ENCODE data around the gene SLC66A1. TPM values are rescaled to one million over a fixed set of nuclear protein-coding genes. Genes with fewer than 3 reads are reported as not detected.
A peak's percentile ranks its signal among the peaks of the same experiment; 100 is the strongest.

Gene SLC66A1
- total RNA-seq, 1 experiment from 2014 or later = 27.7 TPM

DNA sequence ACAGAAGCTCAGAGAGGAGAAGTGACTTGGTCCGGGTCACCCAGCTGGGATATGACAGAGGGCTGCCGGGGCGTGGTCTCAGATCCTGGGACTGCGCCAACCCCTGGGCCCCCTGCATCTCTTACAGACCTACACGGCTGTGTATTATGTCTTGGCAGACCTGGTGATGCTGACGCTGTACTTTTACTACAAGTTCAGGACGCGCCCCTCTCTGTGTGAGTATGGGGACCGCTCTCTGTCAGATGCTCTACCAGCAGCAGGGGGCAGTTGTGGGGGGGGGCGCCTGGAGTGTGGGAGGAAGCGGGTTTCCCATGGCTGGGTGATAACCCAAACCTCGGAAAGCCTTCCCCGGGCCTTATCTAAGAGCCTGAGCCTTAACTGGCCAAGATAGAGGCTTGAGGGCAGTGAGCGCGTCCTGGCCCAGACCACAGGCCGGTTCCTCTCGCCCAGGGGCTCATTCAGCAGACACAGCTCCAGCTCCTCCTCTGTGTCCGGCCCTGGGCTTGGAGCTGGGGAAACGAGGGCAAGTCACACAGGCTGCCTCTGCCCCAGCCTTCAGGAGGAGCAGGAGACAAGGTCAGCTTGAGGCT lies 13.3 kb downstream of the SLC66A1 start:
- Histone ChIP-seq H3K4me2 (ENCODE audit: low read length) (no peak overlapping the region), H3K9me3 (ENCODE audit: low read length) (no peaks in the 10 kb centered on the region), H3K9me2 (replicated peaks; ENCODE audit: low read length) (no peaks in the 10 kb centered on the region), H3K27ac (ENCODE audit: low read length) (no peak overlapping the region), H3K4me3 (ENCODE audit: low read length) (no peak overlapping the region), H3K79me2 (ENCODE audit: low read length) (no peaks in the 10 kb centered on the region), H4K20me1 (ENCODE audit: low read length) (no peaks in the 10 kb centered on the region), H3K4me1 (ENCODE audit: insufficient read depth, low read length) (no peaks in the 10 kb centered on the region), H3F3A (ENCODE audit: low read length, unreplicated experiment) (no peaks in the 10 kb centered on the region), H3K36me3 (ENCODE audit: low read depth, low read length) (no peaks in the 10 kb centered on the region), H2AFZ (ENCODE audit: low read length) (no peak overlapping the region), H3K9ac (ENCODE audit: low read length) (no peak overlapping the region), H3K27me3 (ENCODE audit: low read length) (no peaks in the 10 kb centered on the region)
- ATAC-seq (no peak), DNase-seq (no peak)
- intact Hi-C loops (cut with micrococcal nuclease) = no loop called here
- CTCF ChIA-PET = no interaction called here
- no TSS peak for BruUV-seq (replicated peaks)
- TF ChIP-seq CTCF (conservative IDR thresholded peaks at IDR 0.05; ENCODE audit: low read depth, low read length) (no peak), EZH2 (IDR thresholded peaks at IDR 0.05; ENCODE audit: low read length, unreplicated experiment) (no peak), EZH2phosphoT487 (IDR thresholded peaks at IDR 0.05; ENCODE audit: borderline replicate concordance, low read length) (no peak)
- POLR2A ChIA-PET (ENCODE audit: unreplicated experiment) = no interaction called here

DNA sequence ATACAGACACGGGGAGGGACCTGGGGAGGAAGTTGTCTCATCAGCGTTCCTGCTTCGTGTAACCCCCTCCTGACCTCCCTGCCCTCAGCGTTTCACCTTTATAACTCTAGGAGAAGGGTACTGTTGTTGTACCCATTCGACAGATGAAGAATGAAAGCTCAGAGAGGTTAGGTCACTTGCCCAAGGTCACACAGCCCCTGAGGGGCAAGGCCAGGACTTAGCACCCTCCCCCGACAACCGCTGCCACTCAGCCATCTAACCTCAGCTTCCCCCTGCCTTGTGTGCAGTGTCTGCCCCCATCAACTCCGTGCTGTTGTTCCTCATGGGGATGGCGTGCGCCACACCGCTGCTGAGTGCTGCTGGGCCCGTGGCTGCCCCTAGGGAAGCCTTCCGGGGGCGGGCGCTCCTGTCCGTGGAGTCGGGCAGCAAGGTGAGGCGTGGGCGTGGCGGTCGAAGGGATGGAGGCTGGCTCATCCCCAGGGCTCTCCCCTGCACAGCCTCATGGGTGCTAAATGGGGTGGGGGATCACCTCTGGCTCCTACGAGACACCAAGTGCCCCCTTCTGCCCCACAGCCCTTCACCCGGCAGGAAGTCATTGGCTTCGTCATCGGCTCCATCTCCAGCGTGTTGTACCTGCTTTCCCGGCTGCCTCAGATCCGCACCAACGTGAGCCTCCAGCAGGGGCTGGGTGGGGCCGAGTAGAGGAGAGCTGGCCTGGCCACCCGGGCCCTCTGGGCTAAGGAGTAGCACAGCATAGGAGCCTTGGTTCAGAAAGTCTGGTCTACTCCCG lies 14.0 kb downstream of the SLC66A1 start:
- no peak overlapping the region for H3K4me2 ChIP-seq (ENCODE audit: low read length)
- no peak overlapping the region for H2AFZ ChIP-seq (ENCODE audit: low read length)
- intact Hi-C loops (cut with micrococcal nuclease) = no loop called here
- H4K20me1 ChIP-seq (ENCODE audit: low read length) = no peaks in the 10 kb centered on the region
- POLR2A ChIA-PET (ENCODE audit: unreplicated experiment) = no interaction called here
- H3K4me3 ChIP-seq (ENCODE audit: low read length) = no peak overlapping the region
- CTCF ChIA-PET = no interaction called here
- H3K9me2 ChIP-seq (replicated peaks; ENCODE audit: low read length) = no peaks in the 10 kb centered on the region
- ATAC-seq (0 out of 2 replicates have a peak, but pooled peaks have one; percentile 16), DNase-seq (no peak)
- H3K9me3 ChIP-seq (ENCODE audit: low read length) = no peaks in the 10 kb centered on the region
- no peaks in the 10 kb centered on the region for H3K36me3 ChIP-seq (ENCODE audit: low read depth, low read length)
- H3F3A ChIP-seq (ENCODE audit: low read length, unreplicated experiment) = no peaks in the 10 kb centered on the region
- no peak overlapping the region for H3K27ac ChIP-seq (ENCODE audit: low read length)
- no TSS peak for BruUV-seq (replicated peaks)
- no peaks in the 10 kb centered on the region for H3K27me3 ChIP-seq (ENCODE audit: low read length)
- H3K9ac ChIP-seq (ENCODE audit: low read length) = no peak overlapping the region
- no peaks in the 10 kb centered on the region for H3K79me2 ChIP-seq (ENCODE audit: low read length)
- no peaks in the 10 kb centered on the region for H3K4me1 ChIP-seq (ENCODE audit: insufficient read depth, low read length)
- no peak for TF ChIP-seq EZH2phosphoT487 (IDR thresholded peaks at IDR 0.05; ENCODE audit: borderline replicate concordance, low read length)
- no peak for TF ChIP-seq CTCF (conservative IDR thresholded peaks at IDR 0.05; ENCODE audit: low read depth, low read length)
- no peak for TF ChIP-seq EZH2 (IDR thresholded peaks at IDR 0.05; ENCODE audit: low read length, unreplicated experiment)

DNA sequence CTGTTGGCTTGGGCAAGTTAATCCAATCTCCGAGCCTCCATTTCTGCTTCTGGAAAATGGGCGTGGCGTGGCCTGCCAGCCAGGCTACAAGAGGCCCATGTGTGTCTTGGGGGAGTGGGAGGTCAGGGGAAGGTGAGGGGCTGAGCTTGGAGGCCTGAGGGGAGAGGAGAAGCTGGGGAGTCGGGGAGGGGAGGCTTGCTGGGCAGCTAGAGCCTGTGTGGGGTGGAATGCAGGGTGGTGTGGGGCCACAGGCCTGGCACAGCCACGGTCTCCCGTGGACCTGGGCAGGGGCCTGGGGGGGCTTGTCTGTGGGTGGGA lies 14.6 kb downstream of the SLC66A1 start:
- no peak overlapping the region for H3K4me3 ChIP-seq (ENCODE audit: low read length)
- H3K9me3 ChIP-seq (ENCODE audit: low read length) = no peaks in the 10 kb centered on the region
- H2AFZ ChIP-seq (ENCODE audit: low read length) = no peak overlapping the region
- H3K9ac ChIP-seq (ENCODE audit: low read length) = no peak overlapping the region
- DNase-seq (no peak), ATAC-seq (no peak)
- POLR2A ChIA-PET (ENCODE audit: unreplicated experiment) = no interaction called here
- H3F3A ChIP-seq (ENCODE audit: low read length, unreplicated experiment) = no peaks in the 10 kb centered on the region
- no peaks in the 10 kb centered on the region for H4K20me1 ChIP-seq (ENCODE audit: low read length)
- CTCF ChIA-PET = no interaction called here
- no peaks in the 10 kb centered on the region for H3K36me3 ChIP-seq (ENCODE audit: low read depth, low read length)
- no peaks in the 10 kb centered on the region for H3K79me2 ChIP-seq (ENCODE audit: low read length)
- TF ChIP-seq CTCF (conservative IDR thresholded peaks at IDR 0.05; ENCODE audit: low read depth, low read length) (no peak), EZH2 (IDR thresholded peaks at IDR 0.05; ENCODE audit: low read length, unreplicated experiment) (no peak), EZH2phosphoT487 (IDR thresholded peaks at IDR 0.05; ENCODE audit: borderline replicate concordance, low read length) (no peak)
- no peak overlapping the region for H3K27ac ChIP-seq (ENCODE audit: low read length)
- no peaks in the 10 kb centered on the region for H3K4me1 ChIP-seq (ENCODE audit: insufficient read depth, low read length)
- intact Hi-C loops (cut with micrococcal nuclease) = no loop called here
- no TSS peak for BruUV-seq (replicated peaks)
- no peaks in the 10 kb centered on the region for H3K9me2 ChIP-seq (replicated peaks; ENCODE audit: low read length)
- no peaks in the 10 kb centered on the region for H3K27me3 ChIP-seq (ENCODE audit: low read length)
- H3K4me2 ChIP-seq (ENCODE audit: low read length) = no peak overlapping the region
